IPS-18a (cell line): Measurements from ENCODE around the gene ATP8A2.

Experiments
- H3K27ac ChIP-seq: one replicate; pipeline ENCODE4 v1.5.1; 2013; ENCODE audit warnings: low read length
- H3K27me3 ChIP-seq: one replicate; pipeline ENCODE4 v1.6.1; 2013; ENCODE audit warnings: mild to moderate bottlenecking, low read length; ENCODE audit not compliant: control insufficient read depth, insufficient read depth
- H3K36me3 ChIP-seq: one replicate; pipeline ENCODE4 v1.6.1; 2013; ENCODE audit warnings: low read depth, low read length; ENCODE audit not compliant: control insufficient read depth
- H3K4me1 ChIP-seq: one replicate; pipeline ENCODE4 v1.6.1; 2013; ENCODE audit warnings: low read depth, low read length; ENCODE audit not compliant: control insufficient read depth
- H3K4me3 ChIP-seq: one replicate; pipeline ENCODE4 v1.5.1; 2013; ENCODE audit warnings: low read length
- H3K9ac ChIP-seq: one replicate; pipeline ENCODE4 v1.6.1; 2013; ENCODE audit warnings: mild to moderate bottlenecking, low read length, moderate library complexity
- H3K9me3 ChIP-seq: one replicate; pipeline ENCODE4 v1.6.1; 2013; ENCODE audit warnings: low read depth, low read length; ENCODE audit not compliant: control insufficient read depth

The ATP8A2 gene

DNA sequence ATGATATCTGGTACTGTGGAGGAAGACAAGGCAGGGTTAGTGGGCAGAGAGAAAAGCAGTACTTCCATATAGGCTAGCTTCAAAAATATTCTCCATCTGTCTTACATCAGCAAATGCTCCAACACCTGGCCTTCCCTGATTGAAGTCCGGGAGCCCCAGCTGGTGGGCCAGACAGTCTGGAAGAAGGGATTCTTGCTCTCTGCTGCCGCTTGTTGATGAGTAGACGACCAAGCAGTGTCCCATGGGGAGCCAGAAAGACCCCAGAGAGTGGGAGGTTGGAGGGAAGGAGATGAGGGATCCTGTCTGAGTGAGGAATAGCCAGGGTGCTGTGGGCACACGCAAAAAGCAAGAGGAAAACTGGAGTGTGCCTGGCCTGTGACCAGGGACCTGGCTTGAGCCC, 95.1 kb downstream of the ATP8A2 start:
- peaks cover 4% of the 10 kb centered on the region for H3K4me1 ChIP-seq
- H3K27ac ChIP-seq: no peak overlapping the region
- H3K27me3 ChIP-seq: peaks cover 31% of the 10 kb centered on the region
- no peak overlapping the region for H3K9ac ChIP-seq
- H3K9me3 ChIP-seq: no peaks in the 10 kb centered on the region
- no peaks in the 10 kb centered on the region for H3K36me3 ChIP-seq
- H3K4me3 ChIP-seq: no peak overlapping the region

DNA sequence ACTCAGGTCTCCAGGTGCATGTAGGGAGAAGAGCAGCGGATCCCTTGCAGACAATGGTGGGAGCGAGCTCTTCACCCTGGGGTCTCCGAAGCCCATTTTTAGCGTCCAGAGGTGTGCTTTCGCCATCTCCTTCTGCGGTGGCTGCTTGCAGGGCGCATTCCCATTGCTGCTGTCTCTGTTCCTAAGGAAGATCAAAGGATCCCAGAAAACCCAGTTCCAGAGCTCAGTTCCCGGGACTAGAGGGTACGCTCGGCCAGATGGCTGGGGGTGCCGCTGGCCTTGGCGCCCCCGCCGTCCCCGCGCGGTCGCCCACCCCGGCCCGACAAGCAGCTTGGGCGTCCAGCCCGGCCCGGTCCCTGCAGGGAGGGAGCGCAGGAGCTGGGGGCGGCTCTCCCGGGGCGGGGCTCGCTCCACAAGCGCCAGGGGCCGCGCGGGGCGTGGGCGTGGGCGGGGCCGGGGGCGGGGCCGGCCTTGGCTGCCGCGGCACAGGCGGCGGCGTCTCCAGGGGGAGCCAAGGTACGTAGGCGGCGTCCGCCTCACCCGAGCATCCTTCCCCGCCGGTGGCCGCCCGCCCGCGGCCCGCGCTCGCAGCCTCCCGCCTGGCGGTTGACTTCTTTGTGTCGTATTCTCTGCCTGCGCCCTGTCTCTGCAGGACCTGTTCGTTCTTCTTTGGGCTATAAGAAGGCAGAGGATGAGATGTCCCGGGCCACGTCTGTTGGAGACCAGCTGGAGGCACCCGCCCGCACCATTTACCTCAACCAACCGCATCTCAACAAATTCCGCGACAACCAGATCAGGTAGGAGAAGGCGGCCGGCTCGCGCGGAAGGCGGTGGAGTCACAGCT, 96.8 kb downstream of the ATP8A2 start:
- Histone ChIP-seq H3K9me3 (no peaks in the 10 kb centered on the region), H3K36me3 (no peaks in the 10 kb centered on the region), H3K27me3 (peaks cover 31% of the 10 kb centered on the region), H3K4me3 (peak overlapping the region; percentile 70), H3K27ac (no peak overlapping the region), H3K4me1 (peaks cover 4% of the 10 kb centered on the region), H3K9ac (peak overlapping the region; percentile 55)

DNA sequence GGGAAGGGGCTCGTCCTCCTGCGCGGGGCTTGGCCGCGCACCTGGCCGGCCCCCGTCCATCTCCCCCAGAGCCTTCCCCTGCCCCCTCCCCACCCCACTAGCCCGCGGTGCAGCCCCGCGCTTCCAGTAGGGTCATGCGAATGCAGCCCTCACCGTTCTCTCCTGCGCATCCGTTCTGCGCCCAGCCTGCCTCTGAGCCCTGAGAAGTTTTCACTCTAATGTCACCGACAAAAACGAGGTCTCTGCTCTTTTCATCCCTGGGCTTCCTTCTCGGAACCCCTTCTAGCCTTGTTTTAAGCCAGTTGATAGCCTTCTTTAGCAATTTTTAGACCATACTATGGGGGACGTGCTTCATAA, 97.4 kb downstream of the ATP8A2 start:
- no peak overlapping the region for H3K27ac ChIP-seq
- H3K4me1 ChIP-seq: peaks cover 4% of the 10 kb centered on the region
- H3K9me3 ChIP-seq: no peaks in the 10 kb centered on the region
- H3K27me3 ChIP-seq: peaks cover 31% of the 10 kb centered on the region
- H3K4me3 ChIP-seq: peak overlapping the region; percentile 70
- H3K36me3 ChIP-seq: no peaks in the 10 kb centered on the region
- H3K9ac ChIP-seq: peak overlapping the region; percentile 55

DNA sequence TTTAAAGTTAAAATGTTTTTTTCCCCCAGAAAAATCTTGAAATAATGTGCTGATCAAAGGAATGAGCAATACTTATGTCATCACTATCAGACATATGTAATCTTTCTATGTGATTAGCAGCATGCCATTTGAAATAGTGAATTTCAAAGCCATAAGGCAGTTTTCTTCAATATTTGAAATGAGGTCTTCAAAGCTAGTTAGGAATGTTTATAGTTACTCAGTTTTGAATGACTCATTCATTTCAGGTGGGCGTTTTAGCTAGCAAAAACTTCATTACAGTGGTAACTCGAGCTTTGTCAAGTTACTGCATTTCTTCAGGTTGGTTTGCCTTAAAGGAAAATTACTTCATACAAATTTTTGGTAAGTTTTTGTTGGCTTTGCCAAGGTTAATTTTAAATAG, 102.1 kb downstream of the ATP8A2 start:
- no peak overlapping the region for H3K27ac ChIP-seq
- no peak overlapping the region for H3K9ac ChIP-seq
- peaks cover 13% of the 10 kb centered on the region for H3K4me1 ChIP-seq
- H3K4me3 ChIP-seq: no peak overlapping the region
- H3K27me3 ChIP-seq: peaks cover 22% of the 10 kb centered on the region
- no peaks in the 10 kb centered on the region for H3K36me3 ChIP-seq
- no peaks in the 10 kb centered on the region for H3K9me3 ChIP-seq

DNA sequence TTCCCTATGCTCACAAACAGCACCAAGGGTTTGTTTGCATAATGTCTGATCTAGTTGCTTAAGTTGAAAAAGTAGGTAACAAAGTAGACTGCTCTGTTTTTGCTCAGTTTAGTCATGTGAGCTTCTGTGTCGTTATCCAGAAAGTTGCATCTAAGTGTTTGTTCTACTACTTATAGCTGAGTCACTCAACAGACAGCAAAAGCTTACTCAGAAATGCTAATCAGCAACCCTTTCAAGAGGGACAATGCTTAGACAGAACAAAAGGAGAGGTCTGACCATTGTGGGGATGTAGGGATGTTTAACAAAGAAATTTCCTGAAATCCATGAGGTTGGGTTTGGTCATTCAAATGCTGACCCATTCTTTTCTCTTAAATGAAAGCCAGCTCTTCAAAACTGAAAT, 106.4 kb downstream of the ATP8A2 start:
- Histone ChIP-seq H3K4me3 (peak overlapping the region; percentile 4), H3K27me3 (no peaks in the 10 kb centered on the region), H3K4me1 (peaks cover 9% of the 10 kb centered on the region), H3K36me3 (no peaks in the 10 kb centered on the region), H3K9ac (peak overlapping the region; percentile 16), H3K27ac (peak overlapping the region; percentile 64), H3K9me3 (no peaks in the 10 kb centered on the region)

DNA sequence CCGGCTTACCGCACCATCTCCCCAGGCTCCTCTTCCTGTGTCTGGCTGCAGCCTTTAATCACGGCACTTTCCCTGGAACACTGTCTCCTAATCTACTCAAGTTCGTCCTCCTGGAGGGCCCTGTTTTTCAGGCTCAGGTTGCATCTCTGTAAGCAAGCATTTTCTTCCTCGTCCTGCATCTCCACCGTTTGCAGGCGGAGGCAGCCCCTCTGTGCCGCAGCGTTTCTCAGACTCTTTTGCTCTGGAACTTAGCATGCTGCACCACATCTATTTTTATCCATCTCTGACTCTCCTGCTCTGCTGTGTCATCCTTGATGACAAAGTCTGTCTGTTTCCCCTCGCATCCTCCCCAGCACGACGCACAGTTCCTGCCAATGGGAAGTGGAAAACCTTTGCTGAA, 117.5 kb downstream of the ATP8A2 start:
- no peak overlapping the region for H3K9ac ChIP-seq
- H3K4me3 ChIP-seq: no peak overlapping the region
- no peaks in the 10 kb centered on the region for H3K9me3 ChIP-seq
- H3K4me1 ChIP-seq: peaks cover 9% of the 10 kb centered on the region
- no peaks in the 10 kb centered on the region for H3K36me3 ChIP-seq
- no peak overlapping the region for H3K27ac ChIP-seq
- no peaks in the 10 kb centered on the region for H3K27me3 ChIP-seq

DNA sequence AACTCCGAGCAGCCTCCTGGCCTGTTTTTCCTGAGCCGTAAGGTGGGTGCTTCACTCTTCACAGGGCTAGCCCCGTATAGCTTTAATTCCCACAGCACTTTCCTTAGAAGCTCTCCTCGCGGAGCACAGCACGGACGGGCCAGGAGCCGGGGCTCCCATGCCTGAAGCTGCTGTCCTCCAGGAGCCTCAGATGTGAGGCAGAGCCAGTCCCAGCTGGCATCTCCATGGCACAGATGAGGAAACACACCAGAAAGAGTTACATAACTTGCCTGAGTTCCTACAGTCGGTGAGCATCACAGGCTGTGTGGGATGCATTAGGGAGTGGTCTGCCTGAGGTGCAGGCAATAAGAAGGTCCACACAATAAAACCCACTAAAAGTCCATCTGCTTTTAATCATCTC, 118.5 kb downstream of the ATP8A2 start:
- no peaks in the 10 kb centered on the region for H3K9me3 ChIP-seq
- H3K4me1 ChIP-seq: peaks cover 9% of the 10 kb centered on the region
- no peak overlapping the region for H3K27ac ChIP-seq
- H3K36me3 ChIP-seq: no peaks in the 10 kb centered on the region
- no peaks in the 10 kb centered on the region for H3K27me3 ChIP-seq
- no peak overlapping the region for H3K4me3 ChIP-seq
- no peak overlapping the region for H3K9ac ChIP-seq

DNA sequence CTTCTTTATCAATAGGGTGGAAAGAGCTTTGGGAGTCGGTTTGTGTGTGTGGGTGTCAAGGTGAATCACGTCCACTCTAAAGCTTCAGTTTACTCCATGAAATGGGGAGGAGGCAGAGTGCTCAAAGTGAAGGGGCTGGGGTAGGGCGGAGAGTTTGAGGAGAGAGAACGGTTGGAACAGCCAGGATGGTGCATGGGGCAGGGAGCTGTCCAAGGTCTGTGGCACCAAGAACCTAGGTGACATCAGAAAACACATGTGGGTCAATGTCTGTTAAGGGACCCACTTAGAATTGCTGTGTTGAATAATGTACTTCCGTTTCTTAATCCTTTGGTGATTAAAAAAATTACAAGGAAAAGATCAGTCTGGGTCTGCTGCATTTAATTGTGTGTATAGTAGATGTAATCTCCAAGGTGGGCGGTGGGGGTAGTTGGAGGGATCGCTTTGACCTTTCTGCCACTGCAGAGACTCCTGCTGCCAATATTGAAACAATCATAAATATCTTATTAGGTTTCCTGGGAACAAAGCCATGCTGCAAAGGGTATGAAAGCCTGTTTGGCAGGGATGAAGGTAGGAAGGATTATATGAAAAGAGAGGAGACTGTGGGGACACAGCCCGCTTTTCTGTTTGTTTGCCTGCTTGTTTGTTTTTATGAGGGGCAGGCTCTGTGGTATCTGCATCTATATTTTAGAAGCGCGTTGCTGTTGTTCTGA, 122.3 kb downstream of the ATP8A2 start:
- Histone ChIP-seq H3K4me1 (peaks cover 5% of the 10 kb centered on the region), H3K9ac (no peak overlapping the region), H3K4me3 (no peak overlapping the region), H3K36me3 (no peaks in the 10 kb centered on the region), H3K27ac (no peak overlapping the region), H3K9me3 (no peaks in the 10 kb centered on the region), H3K27me3 (no peaks in the 10 kb centered on the region)

DNA sequence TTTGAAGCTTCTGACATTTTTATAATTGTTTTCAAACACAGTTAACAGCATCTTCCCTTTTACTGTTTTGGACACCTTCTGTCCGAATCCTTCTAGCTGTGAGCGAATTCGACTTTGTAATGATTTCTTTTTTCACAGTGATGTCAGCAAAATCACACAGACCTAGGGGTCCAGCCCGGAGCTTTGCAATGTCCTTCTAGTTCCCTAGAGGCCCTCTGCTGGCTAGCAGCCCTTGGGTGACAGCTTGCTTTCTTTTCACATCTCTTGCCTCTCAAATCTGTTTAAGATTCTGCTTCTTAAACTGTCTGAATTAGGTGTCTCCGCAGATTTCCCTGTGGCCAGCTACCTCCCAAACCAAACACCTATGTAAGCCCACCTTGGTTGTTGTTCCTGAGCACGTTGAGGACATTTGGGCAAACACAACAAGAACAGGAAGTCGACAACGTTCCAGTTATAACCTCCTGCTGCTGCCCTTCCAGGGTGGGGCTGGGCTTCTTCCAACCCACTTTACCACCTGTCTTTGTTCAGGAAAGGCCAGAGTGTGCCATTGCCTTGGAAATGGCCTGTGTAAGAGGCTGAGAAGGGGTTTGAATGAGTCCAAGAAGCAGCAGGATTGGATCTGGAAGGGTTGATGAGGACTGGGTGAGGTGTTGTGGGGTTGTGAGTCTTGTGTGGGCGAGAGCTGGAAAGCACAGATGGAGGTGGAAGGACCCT, 123.1 kb downstream of the ATP8A2 start:
- Histone ChIP-seq H3K36me3 (no peaks in the 10 kb centered on the region), H3K9me3 (no peaks in the 10 kb centered on the region), H3K27me3 (no peaks in the 10 kb centered on the region), H3K9ac (no peak overlapping the region), H3K4me1 (no peaks in the 10 kb centered on the region), H3K27ac (no peak overlapping the region), H3K4me3 (no peak overlapping the region)

DNA sequence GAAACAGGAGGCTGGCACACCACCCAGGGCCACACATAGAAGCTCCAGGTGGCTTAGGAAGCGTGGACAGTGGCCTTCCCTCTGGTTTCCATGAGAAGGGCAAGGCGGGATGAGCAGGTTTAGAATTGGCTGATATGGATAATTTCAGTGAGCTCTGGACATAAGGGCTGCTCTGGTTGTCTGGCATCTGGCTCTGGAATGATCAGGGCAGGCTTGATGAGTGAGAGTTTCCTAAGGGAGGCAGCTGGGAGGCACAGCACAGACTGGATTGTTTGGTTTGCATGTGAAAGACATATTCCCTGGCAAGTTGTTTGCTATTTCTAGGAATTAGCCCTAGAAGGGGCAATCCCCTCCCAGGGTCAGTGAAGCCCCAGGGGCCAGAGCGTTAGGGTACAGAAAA, 129.5 kb downstream of the ATP8A2 start:
- no peaks in the 10 kb centered on the region for H3K4me1 ChIP-seq
- no peak overlapping the region for H3K9ac ChIP-seq
- H3K9me3 ChIP-seq: no peaks in the 10 kb centered on the region
- H3K27ac ChIP-seq: no peak overlapping the region
- H3K4me3 ChIP-seq: no peak overlapping the region
- no peaks in the 10 kb centered on the region for H3K27me3 ChIP-seq
- H3K36me3 ChIP-seq: no peaks in the 10 kb centered on the region

DNA sequence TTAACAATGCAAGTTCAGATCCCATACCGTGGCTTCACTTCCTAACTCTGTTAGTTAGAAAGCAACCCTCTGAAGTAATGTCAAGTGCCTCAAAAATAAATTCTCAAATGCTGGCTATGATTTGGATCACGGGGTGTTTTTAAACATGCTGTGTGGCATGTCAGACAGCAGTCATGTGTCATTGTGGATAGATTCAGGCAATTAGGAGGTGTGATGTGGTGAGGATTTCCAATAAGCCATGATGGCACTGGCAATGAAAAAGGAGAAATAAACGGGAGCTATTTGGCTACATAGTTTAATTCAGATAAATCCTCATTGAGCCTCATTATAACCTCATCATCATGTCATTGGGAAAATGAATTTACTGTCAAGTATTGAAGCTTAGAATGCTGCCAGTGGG, 130.3 kb downstream of the ATP8A2 start:
- Histone ChIP-seq H3K27ac (no peak overlapping the region), H3K36me3 (no peaks in the 10 kb centered on the region), H3K4me3 (no peak overlapping the region), H3K9me3 (no peaks in the 10 kb centered on the region), H3K4me1 (no peaks in the 10 kb centered on the region), H3K9ac (no peak overlapping the region), H3K27me3 (no peaks in the 10 kb centered on the region)
